ENCODE measurements around the gene PRDX3. TPM values are rescaled to one million over a fixed set of nuclear protein-coding genes. Genes with fewer than 3 reads are reported as not detected.
"Not testable (repeated sequence)": the region's sequence is repeated elsewhere in the genome, so short reads cannot be mapped to it uniquely, and the experiment has no call there.

PRDX3 gene
- total RNA-seq, 1 experiment from 2014 or later, result 281 TPM

- DNase-seq (ENCODE audit: low read depth), result no peak
- in situ Hi-C loops (cut with HindIII; ENCODE audit: low pct_unique_long_range_greater_than_20kb, low sequenced_read_pairs), result no loop called here
Observed at GRCh38 chr10:119138346-119139306, 40.0 kb downstream of the PRDX3 start.

GRCh38 chr10:119137878-119138277 lies 40.7 kb downstream of the PRDX3 start:
- DNase-seq (ENCODE audit: low read depth); in situ Hi-C loops (cut with HindIII; ENCODE audit: low pct_unique_long_range_greater_than_20kb, low sequenced_read_pairs): not testable (repeated sequence)

DNA sequence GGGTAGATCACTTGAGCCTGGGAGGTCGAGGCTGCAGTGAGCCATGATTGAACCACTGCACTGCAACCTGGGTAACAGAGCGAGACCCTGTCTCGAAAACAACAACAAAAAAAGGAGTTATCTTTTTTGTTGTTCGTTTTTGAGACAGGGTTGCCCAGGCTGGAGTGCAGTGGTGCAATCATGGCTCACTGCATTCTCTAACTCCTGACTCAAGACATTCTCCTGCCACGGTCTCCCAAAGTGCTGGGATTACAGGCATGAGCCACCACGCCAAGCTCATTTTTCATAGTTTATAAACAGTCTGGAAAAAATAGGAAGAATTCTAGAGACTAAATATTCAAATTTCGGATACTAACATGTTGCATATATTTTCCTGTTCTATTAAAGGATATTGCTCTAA lies 42.5 kb downstream of the PRDX3 start:
- no peak for DNase-seq (ENCODE audit: low read depth)
- in situ Hi-C loops (cut with HindIII; ENCODE audit: low pct_unique_long_range_greater_than_20kb, low sequenced_read_pairs), result no loop called here

GRCh38 chr10:119135513-119135881 lies 43.1 kb downstream of the PRDX3 start:
- in situ Hi-C loops (cut with HindIII; ENCODE audit: low pct_unique_long_range_greater_than_20kb, low sequenced_read_pairs), result no loop called here
- DNase-seq (ENCODE audit: low read depth), result no peak

DNA sequence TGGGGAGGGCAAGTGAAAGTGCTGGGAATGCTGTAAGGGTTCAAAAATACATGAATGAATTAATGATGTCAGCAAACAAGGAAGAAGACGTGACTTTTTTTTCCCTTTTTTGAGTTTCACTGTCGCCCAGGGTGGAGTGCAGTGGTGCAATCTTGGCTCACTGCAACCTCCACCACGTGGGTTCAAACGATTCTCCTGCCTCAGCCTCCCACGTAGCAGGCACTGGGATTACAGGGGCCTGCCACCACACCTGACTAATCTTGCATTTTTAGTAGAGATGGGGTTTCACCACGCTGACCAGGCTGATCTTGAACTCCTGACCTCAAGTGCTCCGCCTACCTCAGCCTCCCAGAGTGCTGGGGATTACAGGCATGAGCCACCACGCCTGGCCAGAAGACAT lies 44.7 kb downstream of the PRDX3 start:
- no peak for DNase-seq (ENCODE audit: low read depth)
- in situ Hi-C loops (cut with HindIII; ENCODE audit: low pct_unique_long_range_greater_than_20kb, low sequenced_read_pairs), result no loop called here

DNA sequence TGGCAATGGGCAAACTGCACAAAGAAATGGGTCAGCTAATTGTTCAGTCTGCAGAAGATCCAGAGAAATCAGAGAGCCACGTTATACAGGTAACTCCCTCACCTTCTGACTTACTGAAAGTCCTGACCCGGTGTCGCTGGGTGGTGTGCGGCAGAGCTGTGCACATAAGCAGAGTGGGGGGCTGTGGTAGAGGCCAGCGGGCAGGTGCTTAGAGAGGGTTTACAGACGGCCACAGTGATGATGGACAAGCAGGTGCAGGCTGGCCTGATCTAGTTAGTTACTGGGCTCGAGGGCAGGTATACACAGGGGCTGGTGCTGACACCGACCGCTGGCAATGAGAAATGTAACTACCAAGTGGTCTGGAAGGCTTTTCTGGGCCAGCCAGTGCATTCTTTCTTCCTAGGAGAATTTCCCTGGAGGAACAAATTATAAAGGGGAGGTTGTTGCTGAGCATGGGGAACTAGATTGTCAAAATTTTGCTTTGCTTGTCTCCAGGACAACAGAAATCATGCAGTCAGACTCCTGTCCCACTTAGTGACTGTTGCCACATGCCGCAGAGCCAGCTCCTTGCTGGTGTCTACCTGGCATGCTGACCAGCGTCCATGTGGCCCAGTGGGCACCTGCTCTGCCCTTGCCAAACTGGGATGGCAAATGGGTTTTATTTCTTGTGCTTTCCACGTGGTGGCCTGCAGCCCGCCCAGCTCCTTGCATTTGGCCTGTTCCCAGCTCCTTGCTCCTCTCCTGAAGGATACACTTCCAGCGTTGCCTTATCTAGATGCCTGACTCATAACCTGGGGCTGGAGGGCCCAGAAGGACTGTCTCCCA lies 45.9 kb downstream of the PRDX3 start:
- in situ Hi-C loops (cut with HindIII; ENCODE audit: low pct_unique_long_range_greater_than_20kb, low sequenced_read_pairs), result no loop called here
- DNase-seq (ENCODE audit: low read depth), result no peak

DNA sequence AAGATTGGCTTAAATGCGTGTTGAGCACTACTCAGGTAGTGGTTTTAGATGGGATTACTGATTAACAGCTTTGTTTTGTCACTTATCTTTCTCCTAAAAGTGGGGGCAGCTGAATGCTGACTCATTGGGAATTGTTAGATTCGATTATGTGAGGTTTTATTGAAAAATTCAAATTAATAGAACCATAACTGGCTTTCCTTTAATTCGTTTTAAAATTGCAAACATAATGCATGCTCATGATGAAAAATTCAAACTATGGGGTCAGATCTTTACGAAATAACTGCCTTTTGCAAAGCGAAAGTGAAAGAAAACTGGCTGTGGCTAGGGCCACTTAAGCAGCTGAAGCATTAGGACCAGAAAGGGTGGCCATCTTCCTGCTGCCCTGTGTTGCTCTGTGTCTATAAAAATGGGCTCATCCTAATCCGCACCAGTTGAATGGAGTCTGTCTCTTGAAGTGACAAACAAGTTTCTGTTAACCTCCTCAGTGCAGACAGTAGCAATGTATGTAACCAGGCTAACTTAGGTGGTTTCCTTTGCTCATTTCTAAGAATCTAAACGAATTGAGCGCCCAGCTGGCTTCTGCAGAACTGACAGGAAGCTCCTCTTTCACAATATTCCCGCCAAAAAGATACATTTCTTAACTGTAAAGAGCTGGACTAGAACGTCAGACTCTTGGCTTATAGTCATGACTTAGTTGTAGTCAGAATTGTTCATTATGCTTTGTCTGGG lies 46.9 kb downstream of the PRDX3 start:
- DNase-seq (ENCODE audit: low read depth), result peak; percentile 60
- in situ Hi-C loops (cut with HindIII; ENCODE audit: low pct_unique_long_range_greater_than_20kb, low sequenced_read_pairs), result no loop called here

DNA sequence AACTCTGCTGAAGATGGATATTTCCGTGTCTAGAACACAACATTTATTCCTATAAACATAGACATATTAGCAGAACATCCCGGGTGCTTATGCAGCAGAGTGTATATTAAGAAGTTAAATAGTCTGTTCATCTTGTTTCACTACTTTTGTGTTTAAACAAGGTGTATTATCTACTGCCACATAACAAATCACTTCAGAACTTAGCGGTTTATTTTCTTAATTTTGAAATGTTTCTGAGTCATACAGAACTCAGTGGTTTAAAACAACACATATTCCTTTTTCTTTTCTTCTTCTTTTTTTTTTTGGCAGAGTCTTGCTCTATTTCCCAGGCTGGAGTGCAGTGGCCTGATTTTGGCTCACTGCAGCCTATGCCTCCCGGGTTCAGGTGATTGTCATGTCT lies 48.9 kb downstream of the PRDX3 start:
- DNase-seq (ENCODE audit: low read depth), result no peak
- in situ Hi-C loops (cut with HindIII; ENCODE audit: low pct_unique_long_range_greater_than_20kb, low sequenced_read_pairs), result no loop called here

GRCh38 chr10:119125942-119126341 lies 52.7 kb downstream of the PRDX3 start:
- DNase-seq (ENCODE audit: low read depth), result no peak
- in situ Hi-C loops (cut with HindIII; ENCODE audit: low pct_unique_long_range_greater_than_20kb, low sequenced_read_pairs), result no loop called here

DNA sequence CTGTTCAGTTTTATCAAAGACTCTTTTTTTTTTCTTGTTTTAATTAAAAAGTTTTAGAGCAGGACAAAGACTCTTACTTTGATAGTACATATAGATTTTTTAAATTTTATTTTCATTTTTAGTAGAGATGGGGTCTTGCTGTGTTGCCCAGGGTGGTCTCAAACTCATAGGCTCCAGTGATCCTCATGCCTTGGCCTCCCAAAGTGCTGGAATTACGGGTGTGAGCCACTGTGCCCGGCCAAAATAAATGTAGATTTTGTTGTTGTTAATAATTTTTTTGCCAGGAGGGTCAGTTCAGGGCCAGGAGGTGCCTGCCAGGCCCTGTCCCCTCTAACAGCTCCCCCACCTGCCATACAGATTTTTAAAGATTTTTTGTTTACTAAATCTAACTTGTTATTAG lies 57.7 kb downstream of the PRDX3 start:
- in situ Hi-C loops (cut with HindIII; ENCODE audit: low pct_unique_long_range_greater_than_20kb, low sequenced_read_pairs), result no loop called here
- no peak for DNase-seq (ENCODE audit: low read depth)

GRCh38 chr10:119120413-119120867 lies 58.2 kb downstream of the PRDX3 start:
- no peak for DNase-seq (ENCODE audit: low read depth)
- in situ Hi-C loops (cut with HindIII; ENCODE audit: low pct_unique_long_range_greater_than_20kb, low sequenced_read_pairs), result no loop called here

GRCh38 chr10:119119400-119119799 lies 59.2 kb downstream of the PRDX3 start:
- DNase-seq (ENCODE audit: low read depth), result no peak
- in situ Hi-C loops (cut with HindIII; ENCODE audit: low pct_unique_long_range_greater_than_20kb, low sequenced_read_pairs), result no loop called here

GRCh38 chr10:119118231-119118630 lies 60.4 kb downstream of the PRDX3 start:
- in situ Hi-C loops (cut with HindIII; ENCODE audit: low pct_unique_long_range_greater_than_20kb, low sequenced_read_pairs), result no loop called here
- DNase-seq (ENCODE audit: low read depth), result no peak

Other genes with a start within 250 kb of the PRDX3 start
- 22.5 and 27.9 TPM in 2 replicates for gene NANOS1, start 149.1 kb downstream of the PRDX3 start, total RNA-seq (2014; rRNA removed; shearing (Covaris generic); ENCODE audit: low replicate concordance)
- 26.5 and 36.2 TPM in 2 replicates for gene EIF3A, start 98.0 kb downstream of the PRDX3 start, total RNA-seq (2014; rRNA removed; shearing (Covaris generic); ENCODE audit: low replicate concordance)
- gene DENND10, start 74.7 kb downstream of the PRDX3 start, total RNA-seq (2014; rRNA removed; shearing (Covaris generic); ENCODE audit: low replicate concordance), result 17.5 and 57.5 TPM in 2 replicates
- gene SFXN4, start 13.1 kb downstream of the PRDX3 start, total RNA-seq (2014; rRNA removed; shearing (Covaris generic); ENCODE audit: low replicate concordance), result 30.8 and 61.0 TPM in 2 replicates
- 0.20 and 0.61 TPM in 2 replicates for gene GRK5, start 28.8 kb upstream of the PRDX3 start, total RNA-seq (2014; rRNA removed; shearing (Covaris generic); ENCODE audit: low replicate concordance)